Measurements from ENCODE around the gene OSGIN1. TPM values are rescaled to one million over a fixed set of nuclear protein-coding genes. Genes with fewer than 3 reads are reported as not detected.

OSGIN1 gene
- total RNA-seq, 4 donors from 2014 or later: 6.7 to 27.7 (median 10.3) TPM

DNA sequence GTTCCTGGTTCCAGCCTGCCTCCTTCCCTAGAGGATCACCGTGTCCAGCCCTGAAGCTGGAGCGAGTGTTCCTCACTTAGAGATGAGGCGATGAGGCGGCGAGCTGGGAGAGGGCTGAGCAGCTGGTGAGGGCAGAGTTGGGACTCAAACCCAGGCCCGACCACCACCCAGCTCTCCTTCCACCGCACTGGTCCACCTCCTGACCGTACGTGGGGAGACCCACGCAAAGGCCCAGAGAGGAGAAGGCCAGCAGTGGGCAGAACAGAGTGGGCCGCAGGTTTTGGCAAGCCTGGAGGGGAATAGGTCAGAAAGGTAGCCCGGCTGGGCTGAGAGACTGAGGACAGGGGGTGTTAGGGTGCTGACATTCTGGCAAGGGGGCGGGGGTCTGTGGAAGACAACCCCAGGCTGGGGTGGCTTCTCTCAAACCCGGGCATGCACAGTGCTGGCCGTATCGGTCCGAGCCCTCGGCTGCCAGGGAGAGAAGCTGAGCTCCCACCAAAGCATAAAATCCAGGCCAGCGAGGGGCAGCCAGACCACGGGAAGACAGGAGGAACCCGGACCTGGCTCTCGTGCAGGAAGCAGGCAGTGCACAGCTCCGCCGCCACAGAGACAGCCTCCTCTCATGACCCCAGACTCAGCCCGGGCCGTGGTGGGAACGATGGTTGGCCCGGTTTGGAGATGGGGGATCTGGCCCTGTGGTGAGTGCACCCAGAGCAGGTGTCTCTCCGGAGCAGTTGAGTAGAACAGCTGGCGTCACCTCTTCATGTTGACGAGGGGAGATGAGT is 29.3 kb upstream of the OSGIN1 start:
- peaks cover 0 to 9% (median 3%) of the 10 kb centered on the region in 4 donors for H3K4me1 ChIP-seq
- DNase-seq (ENCODE audit: low spot score in 2 of 2): no peak
- WGBS, 2 donors: 87% methylated on average over 24 to 31 of the region's 31 CpGs
- H3K4me3 ChIP-seq: no peak overlapping the region
- no peaks in the 10 kb centered on the region for H3K9me3 ChIP-seq
- peaks cover 0 to 77% (median 3%) of the 10 kb centered on the region in 3 donors for H3K36me3 ChIP-seq
- H3K27me3 ChIP-seq: no peaks in the 10 kb centered on the region
- TF ChIP-seq EP300 (IDR thresholded peaks at IDR 0.05) (no peak), POLR2A (IDR thresholded peaks at IDR 0.05) (no peak)
- TF ChIP-seq, protein P1, sequence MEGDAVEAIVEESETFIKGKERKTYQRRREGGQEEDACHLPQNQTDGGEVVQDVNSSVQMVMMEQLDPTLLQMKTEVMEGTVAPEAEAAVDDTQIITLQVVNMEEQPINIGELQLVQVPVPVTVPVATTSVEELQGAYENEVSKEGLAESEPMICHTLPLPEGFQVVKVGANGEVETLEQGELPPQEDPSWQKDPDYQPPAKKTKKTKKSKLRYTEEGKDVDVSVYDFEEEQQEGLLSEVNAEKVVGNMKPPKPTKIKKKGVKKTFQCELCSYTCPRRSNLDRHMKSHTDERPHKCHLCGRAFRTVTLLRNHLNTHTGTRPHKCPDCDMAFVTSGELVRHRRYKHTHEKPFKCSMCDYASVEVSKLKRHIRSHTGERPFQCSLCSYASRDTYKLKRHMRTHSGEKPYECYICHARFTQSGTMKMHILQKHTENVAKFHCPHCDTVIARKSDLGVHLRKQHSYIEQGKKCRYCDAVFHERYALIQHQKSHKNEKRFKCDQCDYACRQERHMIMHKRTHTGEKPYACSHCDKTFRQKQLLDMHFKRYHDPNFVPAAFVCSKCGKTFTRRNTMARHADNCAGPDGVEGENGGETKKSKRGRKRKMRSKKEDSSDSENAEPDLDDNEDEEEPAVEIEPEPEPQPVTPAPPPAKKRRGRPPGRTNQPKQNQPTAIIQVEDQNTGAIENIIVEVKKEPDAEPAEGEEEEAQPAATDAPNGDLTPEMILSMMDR (IDR thresholded peaks at IDR 0.05): no peak
- no peak overlapping the region for H3K27ac ChIP-seq

DNA sequence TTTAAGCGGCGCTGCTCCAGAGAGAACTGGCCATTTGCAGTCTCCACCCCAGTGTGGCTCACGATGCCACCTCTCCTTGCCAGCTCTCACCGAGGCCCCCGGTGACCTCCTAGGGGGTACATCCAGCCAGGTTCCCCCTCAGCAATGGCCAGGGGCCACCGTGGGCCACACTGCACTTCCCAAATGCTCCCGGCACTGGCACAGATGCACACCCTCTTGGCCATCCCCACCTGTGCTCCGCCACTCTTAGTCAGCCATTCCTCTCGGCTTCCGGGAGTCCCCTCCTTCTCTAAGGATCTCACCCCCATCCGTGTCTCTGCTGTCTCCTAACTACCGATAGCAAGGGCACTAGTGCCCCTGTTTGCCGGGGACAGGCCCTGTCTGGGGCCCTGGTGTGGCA is 28.4 kb upstream of the OSGIN1 start:
- H3K9me3 ChIP-seq: no peaks in the 10 kb centered on the region
- no peak overlapping the region for H3K27ac ChIP-seq
- H3K4me1 ChIP-seq: peaks cover 0 to 9% (median 3%) of the 10 kb centered on the region in 4 donors
- H3K4me3 ChIP-seq: no peak overlapping the region
- H3K27me3 ChIP-seq: no peaks in the 10 kb centered on the region
- DNase-seq (ENCODE audit: low spot score in 2 of 2): no peak
- TF ChIP-seq, protein P1 (IDR thresholded peaks at IDR 0.05): no peak
- TF ChIP-seq EP300 (IDR thresholded peaks at IDR 0.05) (no peak), POLR2A (IDR thresholded peaks at IDR 0.05) (no peak)
- peaks cover 0 to 77% (median 0%) of the 10 kb centered on the region in 3 donors for H3K36me3 ChIP-seq
- 84 to 86% methylated on average over 13 of the region's 13 CpGs for WGBS, 2 donors

DNA sequence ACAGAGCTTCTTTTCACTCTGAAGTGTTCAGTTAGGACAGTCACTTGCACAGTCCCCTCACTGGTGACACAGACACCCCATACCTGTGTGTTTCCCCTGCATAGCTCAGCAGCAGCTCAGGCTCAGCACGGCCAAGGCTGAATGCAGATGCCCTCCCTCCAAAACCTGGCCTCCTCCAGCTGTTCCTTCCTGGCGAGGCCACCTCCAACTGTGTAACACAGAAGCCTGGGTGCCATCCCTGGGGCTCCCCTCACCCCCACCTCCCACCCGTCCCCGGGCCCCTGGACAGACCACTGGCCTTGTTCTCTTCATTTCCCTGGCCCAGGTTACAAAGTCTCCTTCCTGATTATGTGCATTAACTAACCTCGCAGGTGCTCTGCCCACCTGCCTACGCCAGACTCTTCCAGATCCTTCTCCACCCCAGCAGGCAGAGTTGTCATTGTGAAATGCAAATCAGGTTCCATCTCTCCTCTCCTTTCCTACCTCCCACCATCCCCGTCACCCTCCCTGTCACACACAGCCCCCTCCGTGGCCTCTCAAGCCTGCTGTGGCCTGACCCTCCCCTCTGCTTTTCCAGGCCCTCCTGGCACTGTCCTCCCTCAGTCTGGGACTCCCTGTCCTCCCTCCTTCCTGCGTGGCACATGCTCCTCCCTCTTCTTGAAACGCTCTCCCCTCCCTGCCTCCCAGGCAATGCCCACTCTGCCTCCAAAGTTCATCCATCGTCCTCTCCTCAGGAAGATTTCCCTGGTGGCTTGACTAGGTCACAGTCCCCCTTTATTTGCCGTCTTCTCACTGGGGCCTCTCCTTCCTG is 27.7 kb upstream of the OSGIN1 start:
- no peak for DNase-seq (ENCODE audit: low spot score in 2 of 2)
- WGBS, 2 donors: 82% methylated on average over 12 of the region's 12 CpGs
- H3K36me3 ChIP-seq: peaks cover 0 to 77% (median 0%) of the 10 kb centered on the region in 3 donors

GRCh38 chr16:83925957-83926725 is 26.9 kb upstream of the OSGIN1 start:
- Histone ChIP-seq H3K27ac (no peak overlapping the region), H3K36me3 (peaks cover 0 to 68% (median 0%) of the 10 kb centered on the region in 3 donors)
- DNase-seq (ENCODE audit: low spot score in 2 of 2): no peak

More for the DNA sequence above, 27.7 kb upstream of the OSGIN1 start:
- H3K4me1 ChIP-seq: peaks cover 0 to 9% (median 3%) of the 10 kb centered on the region in 4 donors
- no peak overlapping the region for H3K27ac ChIP-seq
- H3K27me3 ChIP-seq: no peaks in the 10 kb centered on the region
- TF ChIP-seq EP300 (IDR thresholded peaks at IDR 0.05): no peak
- TF ChIP-seq, protein P1 (IDR thresholded peaks at IDR 0.05): no peak
- no peak for TF ChIP-seq POLR2A (IDR thresholded peaks at IDR 0.05)
- H3K4me3 ChIP-seq: no peak overlapping the region
- H3K9me3 ChIP-seq: no peaks in the 10 kb centered on the region

DNA sequence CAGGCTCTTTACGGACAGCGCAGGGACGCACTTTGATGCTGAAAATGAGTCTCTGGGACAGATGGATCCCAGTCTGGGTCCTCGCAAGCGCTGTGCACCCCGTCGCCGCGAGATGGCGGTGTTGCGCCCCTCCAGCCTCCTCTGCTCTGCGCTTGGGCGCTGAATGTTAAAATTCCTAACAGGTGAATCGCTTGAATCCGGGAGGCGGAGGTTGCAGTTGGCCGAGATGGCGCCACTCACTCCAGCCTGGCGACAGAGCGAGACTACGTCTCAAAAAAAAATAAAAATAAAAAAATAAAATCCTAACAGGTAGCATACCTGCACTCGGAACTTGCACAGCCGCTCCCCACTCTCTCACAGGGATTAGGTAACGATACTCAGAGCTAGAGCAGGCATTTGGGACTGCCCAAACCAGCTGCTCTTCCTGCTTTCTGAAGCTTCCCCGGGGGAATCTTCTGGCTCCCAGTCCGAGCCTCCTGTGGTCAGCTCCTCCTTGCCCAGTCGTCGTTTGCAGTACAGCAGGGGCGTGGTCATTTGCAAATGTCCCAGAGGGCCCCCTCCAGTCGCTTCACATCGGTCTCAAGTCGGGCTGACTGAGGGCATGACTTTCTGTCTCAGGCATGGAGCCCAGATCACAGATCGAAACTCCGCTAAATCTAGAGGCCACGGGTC is 26.2 kb upstream of the OSGIN1 start:
- 22% methylated on average over 33 to 35 of the region's 35 CpGs for whole genome bisulfite sequencing, 2 donors
- H3K36me3 ChIP-seq: peaks cover 0 to 64% (median 0%) of the 10 kb centered on the region in 3 donors
- peak; percentile 38 to 54 for DNase-seq (ENCODE audit: low spot score in 2 of 2)

More at GRCh38 chr16:83925957-83926725, 26.9 kb upstream of the OSGIN1 start:
- Histone ChIP-seq H3K27me3 (no peaks in the 10 kb centered on the region), H3K9me3 (no peaks in the 10 kb centered on the region), H3K4me1 (peaks cover 0 to 9% (median 3%) of the 10 kb centered on the region in 4 donors), H3K4me3 (no peak overlapping the region)
- no peak for TF ChIP-seq EP300 (IDR thresholded peaks at IDR 0.05)
- 53 to 57% methylated on average over 27 of the region's 27 CpGs for WGBS, 2 donors

More for the DNA sequence above, 26.2 kb upstream of the OSGIN1 start:
- Histone ChIP-seq H3K4me3 (no peak overlapping the region), H3K4me1 (peaks cover 0 to 9% (median 3%) of the 10 kb centered on the region in 4 donors), H3K27me3 (no peaks in the 10 kb centered on the region), H3K9me3 (no peaks in the 10 kb centered on the region), H3K27ac (no peak overlapping the region)
- TF ChIP-seq POLR2A (IDR thresholded peaks at IDR 0.05) (no peak), EP300 (IDR thresholded peaks at IDR 0.05) (no peak)
- TF ChIP-seq, protein P1 (IDR thresholded peaks at IDR 0.05): peak; percentile 83 to 96 (median 91)

Measured in tibial nerve (tissue), 4 donors.